Epithelial cell of esophagus (primary cell): Measurements from ENCODE around the gene UQCC5.

ENCODE experiments used
- DNase-seq: peaks from one replicate; pipeline ENCODE4 v3.0.0; 2010; ENCODE audit warnings: low read depth
- H3K4me3 ChIP-seq: 2 replicates; pipeline ENCODE4 v1.5.1; 2011; ENCODE audit warnings: mild to moderate bottlenecking, low read length, control low read depth
- TF ChIP-seq, protein P1 (sequence below): IDR thresholded peaks from 2 replicates; pipeline ENCODE4 v1.5.1; 2011; ENCODE audit warnings: low read depth, mild to moderate bottlenecking, low read length, control low read depth, inconsistent platforms; ENCODE audit not compliant: insufficient read depth; ENCODE audit errors: missing control alignments

Gene UQCC5

DNA sequence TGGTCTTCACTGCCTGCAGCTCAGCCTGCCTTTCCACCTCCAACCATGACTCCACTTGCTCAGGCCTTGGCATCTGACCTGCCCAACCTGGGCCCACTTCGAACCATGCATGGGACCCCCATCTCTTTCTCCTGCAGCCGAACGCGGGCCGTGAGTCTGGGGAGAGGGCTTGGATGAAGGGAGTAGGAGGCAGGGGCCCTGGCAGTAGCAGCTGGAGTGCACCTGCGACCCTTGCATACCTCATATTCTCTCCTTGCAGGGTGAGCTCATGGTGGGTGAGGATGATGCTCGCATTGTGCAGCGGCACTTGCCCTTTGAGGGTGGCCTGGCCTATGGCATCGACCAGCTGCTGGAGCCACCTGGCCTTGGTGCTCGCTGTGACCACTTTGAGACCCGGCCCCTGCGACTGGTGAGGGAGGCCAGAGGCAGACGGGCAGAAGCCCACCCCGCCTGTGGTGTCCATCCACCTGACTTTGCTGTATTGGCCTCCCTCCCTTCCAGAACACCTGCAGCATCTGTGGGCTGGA, 16.2 kb upstream of the UQCC5 start:
- TF ChIP-seq, protein P1, sequence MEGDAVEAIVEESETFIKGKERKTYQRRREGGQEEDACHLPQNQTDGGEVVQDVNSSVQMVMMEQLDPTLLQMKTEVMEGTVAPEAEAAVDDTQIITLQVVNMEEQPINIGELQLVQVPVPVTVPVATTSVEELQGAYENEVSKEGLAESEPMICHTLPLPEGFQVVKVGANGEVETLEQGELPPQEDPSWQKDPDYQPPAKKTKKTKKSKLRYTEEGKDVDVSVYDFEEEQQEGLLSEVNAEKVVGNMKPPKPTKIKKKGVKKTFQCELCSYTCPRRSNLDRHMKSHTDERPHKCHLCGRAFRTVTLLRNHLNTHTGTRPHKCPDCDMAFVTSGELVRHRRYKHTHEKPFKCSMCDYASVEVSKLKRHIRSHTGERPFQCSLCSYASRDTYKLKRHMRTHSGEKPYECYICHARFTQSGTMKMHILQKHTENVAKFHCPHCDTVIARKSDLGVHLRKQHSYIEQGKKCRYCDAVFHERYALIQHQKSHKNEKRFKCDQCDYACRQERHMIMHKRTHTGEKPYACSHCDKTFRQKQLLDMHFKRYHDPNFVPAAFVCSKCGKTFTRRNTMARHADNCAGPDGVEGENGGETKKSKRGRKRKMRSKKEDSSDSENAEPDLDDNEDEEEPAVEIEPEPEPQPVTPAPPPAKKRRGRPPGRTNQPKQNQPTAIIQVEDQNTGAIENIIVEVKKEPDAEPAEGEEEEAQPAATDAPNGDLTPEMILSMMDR = no peak
- H3K4me3 ChIP-seq = no peak overlapping the region
- DNase-seq = no peak

DNA sequence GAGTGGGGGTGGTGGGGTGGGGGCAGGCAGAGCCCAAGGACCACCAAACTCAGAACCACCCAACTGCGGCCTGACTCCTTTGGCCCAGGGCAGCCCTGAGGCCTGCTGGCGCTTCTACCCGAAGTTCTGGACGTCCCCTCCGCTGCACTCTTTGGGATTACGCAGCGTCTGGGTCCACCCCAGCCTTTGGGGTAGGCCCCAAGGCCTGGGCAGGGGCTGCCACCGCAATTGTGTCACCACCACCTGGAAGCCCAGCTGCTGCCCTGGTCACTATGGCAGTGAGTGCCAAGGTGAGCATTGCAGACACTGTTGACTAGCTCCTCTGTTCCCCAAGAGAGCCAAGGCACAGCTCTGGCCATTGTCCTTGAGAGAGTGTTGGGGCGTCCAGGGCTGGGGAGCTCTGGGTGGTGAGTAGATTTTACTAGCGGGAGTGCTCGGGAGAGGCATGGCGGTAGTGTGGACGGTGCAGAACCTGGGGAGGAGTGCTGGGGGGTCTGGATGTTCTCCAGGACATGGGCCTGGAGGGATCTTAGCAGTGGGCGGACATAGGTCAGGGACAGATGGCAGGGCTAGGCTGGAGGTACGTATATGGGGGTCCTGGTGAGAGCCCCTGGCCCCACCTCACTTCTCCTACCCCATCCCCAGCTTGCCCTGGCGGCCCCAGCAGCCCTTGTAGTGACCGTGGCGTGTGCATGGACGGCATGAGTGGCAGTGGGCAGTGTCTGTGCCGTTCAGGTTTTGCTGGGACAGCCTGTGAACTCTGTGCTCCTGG, 15.5 kb upstream of the UQCC5 start:
- DNase-seq = no peak
- no peak overlapping the region for H3K4me3 ChIP-seq
- TF ChIP-seq, protein P1 = no peak

DNA sequence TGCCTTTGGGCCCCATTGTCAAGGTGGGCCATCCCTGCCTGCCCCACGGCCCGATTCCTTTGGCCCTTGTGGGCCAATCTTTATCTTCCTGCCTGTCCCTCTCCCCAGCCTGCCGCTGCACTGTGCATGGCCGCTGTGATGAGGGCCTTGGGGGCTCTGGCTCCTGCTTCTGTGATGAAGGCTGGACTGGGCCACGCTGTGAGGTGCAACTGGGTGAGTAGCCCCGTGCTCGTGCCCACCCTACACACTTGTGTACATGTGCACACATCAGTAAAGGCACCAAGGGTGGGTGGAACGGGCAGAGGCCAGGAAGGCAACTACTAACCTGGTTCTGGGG, 14.9 kb upstream of the UQCC5 start:
- no peak for DNase-seq

DNA sequence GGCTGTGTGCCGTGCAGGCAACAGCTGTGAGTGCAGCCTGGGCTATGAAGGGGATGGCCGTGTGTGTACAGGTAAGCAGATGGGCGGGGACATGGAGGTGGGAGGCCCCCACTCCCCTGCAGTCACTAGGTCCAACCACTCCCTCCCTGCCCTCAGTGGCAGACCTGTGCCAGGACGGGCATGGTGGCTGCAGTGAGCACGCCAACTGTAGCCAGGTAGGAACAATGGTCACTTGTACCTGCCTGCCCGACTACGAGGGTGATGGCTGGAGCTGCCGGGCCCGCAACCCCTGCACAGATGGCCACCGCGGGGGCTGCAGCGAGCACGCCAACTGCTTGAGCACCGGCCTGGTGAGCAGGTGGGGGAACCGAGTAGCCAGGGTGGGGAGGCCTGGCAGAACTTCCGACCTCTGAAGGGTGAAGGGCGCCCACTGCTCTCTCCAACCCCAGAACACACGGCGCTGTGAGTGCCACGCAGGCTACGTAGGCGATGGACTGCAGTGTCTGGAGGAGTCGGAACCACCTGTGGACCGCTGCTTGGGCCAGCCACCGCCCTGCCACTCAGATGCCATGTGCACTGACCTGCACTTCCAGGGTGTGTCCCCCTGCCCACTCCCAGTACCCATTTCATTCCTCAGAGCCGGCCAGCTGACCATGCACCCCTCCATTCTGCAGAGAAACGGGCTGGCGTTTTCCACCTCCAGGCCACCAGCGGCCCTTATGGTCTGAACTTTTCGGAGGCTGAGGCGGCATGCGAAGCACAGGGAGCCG, 14.3 kb upstream of the UQCC5 start:
- DNase-seq = no peak
- TF ChIP-seq, protein P1 = no peak
- no peak overlapping the region for H3K4me3 ChIP-seq

More for the DNA sequence above, 14.9 kb upstream of the UQCC5 start:
- H3K4me3 ChIP-seq = no peak overlapping the region
- TF ChIP-seq, protein P1 = no peak

DNA sequence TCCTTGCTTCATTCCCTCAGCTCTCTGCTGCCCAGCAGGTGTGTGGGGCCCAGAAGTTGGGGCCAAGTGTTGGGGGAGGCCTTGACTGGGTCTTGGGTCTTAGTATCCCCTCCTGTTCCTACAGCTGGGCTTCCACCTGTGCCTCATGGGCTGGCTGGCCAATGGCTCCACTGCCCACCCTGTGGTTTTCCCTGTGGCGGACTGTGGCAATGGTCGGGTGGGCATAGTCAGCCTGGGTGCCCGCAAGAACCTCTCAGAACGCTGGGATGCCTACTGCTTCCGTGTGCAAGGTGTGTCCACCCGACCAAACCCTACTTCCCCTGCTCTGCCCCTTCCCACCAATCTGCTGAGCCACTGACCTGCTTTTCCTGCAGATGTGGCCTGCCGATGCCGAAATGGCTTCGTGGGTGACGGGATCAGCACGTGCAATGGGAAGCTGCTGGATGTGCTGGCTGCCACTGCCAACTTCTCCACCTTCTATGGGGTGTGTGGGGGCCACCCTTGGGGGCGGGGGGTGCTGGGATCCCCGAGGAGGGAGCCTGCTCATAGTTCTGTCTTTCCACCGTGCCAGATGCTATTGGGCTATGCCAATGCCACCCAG, 13.7 kb upstream of the UQCC5 start:
- H3K4me3 ChIP-seq = no peak overlapping the region
- TF ChIP-seq, protein P1 = no peak
- no peak for DNase-seq

DNA sequence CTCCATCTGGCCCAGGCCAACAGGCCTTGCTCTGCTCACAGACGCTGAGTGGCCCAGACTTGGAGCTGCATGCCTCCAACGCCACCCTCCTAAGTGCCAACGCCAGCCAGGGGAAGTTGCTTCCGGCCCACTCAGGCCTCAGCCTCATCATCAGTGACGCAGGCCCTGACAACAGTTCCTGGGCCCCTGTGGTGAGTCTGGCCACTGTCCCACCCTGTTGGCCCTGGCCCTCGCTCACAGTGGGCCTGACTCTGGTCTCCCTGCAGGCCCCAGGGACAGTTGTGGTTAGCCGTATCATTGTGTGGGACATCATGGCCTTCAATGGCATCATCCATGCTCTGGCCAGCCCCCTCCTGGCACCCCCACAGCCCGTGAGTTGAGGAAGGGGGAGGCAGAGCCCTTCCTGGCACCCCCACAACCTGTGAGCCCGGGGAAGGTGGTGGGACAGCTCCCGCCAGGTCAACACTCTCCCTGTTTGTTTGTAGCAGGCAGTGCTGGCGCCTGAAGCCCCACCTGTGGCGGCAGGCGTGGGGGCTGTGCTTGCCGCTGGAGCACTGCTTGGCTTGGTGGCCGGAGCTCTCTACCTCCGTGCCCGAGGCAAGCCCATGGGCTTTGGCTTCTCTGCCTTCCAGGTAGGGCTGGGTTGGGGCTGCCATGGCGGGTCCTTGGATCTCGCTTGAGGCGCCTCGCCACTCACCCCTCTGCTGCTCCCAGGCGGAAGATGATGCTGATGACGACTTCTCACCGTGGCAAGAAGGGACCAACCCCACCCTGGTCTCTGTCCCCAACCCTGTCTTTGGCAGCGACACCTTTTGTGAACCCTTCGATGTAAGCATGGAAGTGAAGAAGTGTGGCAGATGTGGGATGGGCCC, 12.8 kb upstream of the UQCC5 start:
- DNase-seq = no peak
- no peak overlapping the region for H3K4me3 ChIP-seq

More for the DNA sequence above, 12.8 kb upstream of the UQCC5 start:
- TF ChIP-seq, protein P1 = no peak
